ENCODE results near the gene AP5S1. TPM values are rescaled to one million over a fixed set of nuclear protein-coding genes. Genes with fewer than 3 reads are reported as not detected.

AP5S1 gene
- total and polyA plus RNA-seq, 9 of the 15 experiments (the other 6 are each of a cell fraction or from before 2014, with no cell fraction given), result 2.6 to 8.8 (median 4.4) TPM

DNA sequence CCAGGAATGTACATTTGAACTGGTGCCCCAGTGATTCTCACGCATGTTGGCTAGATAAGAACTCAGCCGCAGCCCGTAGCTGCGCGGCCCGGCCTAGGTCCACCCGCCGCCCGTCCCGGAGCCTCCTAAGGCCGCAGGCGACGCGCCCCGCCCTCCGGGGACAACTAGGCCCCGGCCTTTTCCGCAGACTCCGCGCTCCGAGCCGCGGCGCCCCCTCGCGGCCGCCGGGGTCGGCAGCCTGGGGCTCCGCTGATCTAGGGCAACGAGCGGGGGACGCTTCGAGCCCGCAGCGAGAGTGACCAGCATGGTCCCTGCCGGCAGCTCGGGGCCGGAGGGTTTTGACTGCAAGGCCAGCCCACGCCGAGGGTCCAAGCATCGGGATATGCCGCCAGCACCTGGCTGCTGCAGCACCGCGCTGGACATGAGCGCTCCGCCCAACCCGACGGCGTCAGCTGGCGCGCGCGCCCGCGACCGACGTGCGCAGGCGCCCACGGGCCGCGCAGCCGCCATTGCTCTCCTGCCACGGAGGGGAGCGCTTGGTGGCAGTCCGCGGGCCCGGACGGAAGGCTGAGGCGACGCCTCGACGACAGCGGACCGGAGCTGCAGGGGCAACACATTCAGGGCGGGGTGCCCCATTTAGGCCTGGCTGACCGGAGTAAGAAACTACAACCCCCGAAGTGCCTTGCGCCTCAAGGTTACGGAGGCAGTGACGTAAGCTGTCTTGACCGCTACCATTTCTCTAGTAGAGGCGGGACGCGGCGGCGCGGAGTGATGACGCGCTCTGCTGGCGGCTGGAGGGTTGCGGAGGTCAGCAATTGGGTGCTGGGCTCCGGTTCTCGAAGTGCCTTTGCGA lies at the start of gene AP5S1 (continued):
- TF ChIP-seq ZBTB9 (CRISPR knock-in tag; IDR thresholded peaks at IDR 0.05), result 0 out of 2 replicates have a peak, but pooled peaks have one; percentile 65
- TF ChIP-seq MED1 (CRISPR knock-in tag; IDR thresholded peaks at IDR 0.05; ENCODE audit: borderline replicate concordance), result 0 out of 2 replicates have a peak, but pooled peaks have one; percentile 50
- peak; percentile 52 for TF ChIP-seq MEIS2 (IDR thresholded peaks at IDR 0.05; ENCODE audit: partially characterized antibody)
- TF ChIP-seq CHD2 (IDR thresholded peaks at IDR 0.05; ENCODE audit: low read depth, low read length), result peak; percentile 25; the same call in 1 of the 2 replicates
- TF ChIP-seq, protein P1, sequence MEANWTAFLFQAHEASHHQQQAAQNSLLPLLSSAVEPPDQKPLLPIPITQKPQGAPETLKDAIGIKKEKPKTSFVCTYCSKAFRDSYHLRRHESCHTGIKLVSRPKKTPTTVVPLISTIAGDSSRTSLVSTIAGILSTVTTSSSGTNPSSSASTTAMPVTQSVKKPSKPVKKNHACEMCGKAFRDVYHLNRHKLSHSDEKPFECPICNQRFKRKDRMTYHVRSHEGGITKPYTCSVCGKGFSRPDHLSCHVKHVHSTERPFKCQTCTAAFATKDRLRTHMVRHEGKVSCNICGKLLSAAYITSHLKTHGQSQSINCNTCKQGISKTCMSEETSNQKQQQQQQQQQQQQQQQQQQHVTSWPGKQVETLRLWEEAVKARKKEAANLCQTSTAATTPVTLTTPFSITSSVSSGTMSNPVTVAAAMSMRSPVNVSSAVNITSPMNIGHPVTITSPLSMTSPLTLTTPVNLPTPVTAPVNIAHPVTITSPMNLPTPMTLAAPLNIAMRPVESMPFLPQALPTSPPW (CRISPR knock-in tag; IDR thresholded peaks at IDR 0.05), result peak; percentile 77
- TF ChIP-seq NR1H2 (CRISPR knock-in tag; IDR thresholded peaks at IDR 0.05), result peak; percentile 56; the same call in 1 of the 2 replicates
- TF ChIP-seq FUS (optimal IDR thresholded peaks at IDR 0.05; ENCODE audit: low read depth, low read length), result no peak
- TF ChIP-seq RREB1 (CRISPR knock-in tag; IDR thresholded peaks at IDR 0.05), result 0 out of 2 replicates have a peak, but pooled peaks have one; percentile 62
- TF ChIP-seq SOX6 (IDR thresholded peaks at IDR 0.05), result peak; percentile 58; the same call in 1 of the 2 replicates
- TF ChIP-seq DMBX1 (CRISPR knock-in tag; IDR thresholded peaks at IDR 0.05; ENCODE audit: borderline replicate concordance), result 0 out of 2 replicates have a peak, but pooled peaks have one; percentile 8
- peak in 1 of 3 experiments; percentile 13; a peak in 1 of 6 replicates for TF ChIP-seq ZBTB11 (CRISPR knock-in tag; IDR thresholded peaks at IDR 0.05)
- peak in 1 of 2 experiments; percentile 85; a peak in 3 of 4 replicates for TF ChIP-seq TBL1XR1 (IDR thresholded peaks at IDR 0.05; ENCODE audit: low read length in 2 of 2)
- no peak for TF ChIP-seq RBM25 (IDR thresholded peaks at IDR 0.05; ENCODE audit: low read depth, low read length, severe bottlenecking)

Measured in K562 (cell line).